ENCODE measurements around the gene USP17L15.
"Not testable (repeated sequence)": the region's sequence is repeated elsewhere in the genome, so short reads cannot be mapped to it uniquely, and the experiment has no call there.

DNA sequence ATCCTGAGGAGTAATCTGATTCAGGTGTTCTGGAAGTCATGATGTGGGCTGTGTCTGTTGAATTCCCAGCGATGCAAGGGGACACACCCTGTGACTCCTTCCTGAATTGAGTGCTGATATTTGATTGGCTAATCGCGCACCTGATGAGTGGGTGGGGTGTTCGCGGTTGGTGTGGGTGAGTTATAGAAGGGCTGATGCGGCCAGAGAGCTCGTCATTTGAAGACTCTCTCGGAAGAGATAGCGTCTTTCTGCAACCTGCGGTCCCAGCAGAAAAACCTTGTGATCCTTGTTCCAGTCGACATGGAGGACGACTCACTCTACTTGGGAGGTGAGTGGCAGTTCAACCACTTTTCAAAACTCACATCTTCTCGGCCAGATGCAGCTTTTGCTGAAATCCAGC, 23.8 kb upstream of the USP17L15 start, which contains the start of gene USP17L10:
- TF ChIP-seq GABPB1 (CRISPR knock-in tag; IDR thresholded peaks at IDR 0.05); PAWR (CRISPR knock-in tag; IDR thresholded peaks at IDR 0.05; ENCODE audit: borderline replicate concordance): not testable (repeated sequence)
